Keratinocyte (primary cell): ENCODE results near the gene PEX10. TPM values are rescaled to one million over a fixed set of nuclear protein-coding genes. Genes with fewer than 3 reads are reported as not detected.

Source experiments
- DNase-seq: peaks from one replicate; pipeline ENCODE4 v3.0.0-alpha.2; 2011; ENCODE audit warnings: low read depth, missing footprints, low spot score
- FAIRE-seq: peaks from 2 replicates; lab custom pipeline; 2011; peaks lifted over from hg19 to GRCh38; lab: Jason Lieb, UNC
- H2AFZ ChIP-seq: 2 replicates; pipeline ENCODE4 v1.6.0; 2012; ENCODE audit warnings: low read length, control low read depth, inconsistent platforms; ENCODE audit not compliant: control insufficient read depth
- H3K27ac ChIP-seq: 2 replicates; pipeline ENCODE4 v1.5.1; 2011; ENCODE audit warnings: low read length; ENCODE audit not compliant: control insufficient read depth, insufficient read depth
- H3K27me3 ChIP-seq: 3 replicates; pipeline ENCODE4 v1.6.0; 2011; ENCODE audit warnings: low read length; ENCODE audit not compliant: control insufficient read depth, insufficient read depth; ENCODE audit errors: extremely low read depth
- H3K36me3 ChIP-seq, 2 experiments: 2 replicates in 1 of 2; 3 replicates in 1 of 2; pipeline ENCODE4 v1.5.1; 2011; ENCODE audit warnings: low read length in 2 of 2, mild to moderate bottlenecking in 1 of 2; ENCODE audit not compliant: control insufficient read depth in 2 of 2, insufficient read depth in 2 of 2; ENCODE audit errors: extremely low read depth in 1 of 2
- H3K4me1 ChIP-seq: 3 replicates; pipeline ENCODE4 v1.5.1; 2011; ENCODE audit warnings: low read length; ENCODE audit not compliant: control insufficient read depth, insufficient read depth; ENCODE audit errors: extremely low read depth
- H3K4me2 ChIP-seq: 3 replicates; pipeline ENCODE4 v1.6.0; 2011; ENCODE audit warnings: low read depth, low read length; ENCODE audit not compliant: control insufficient read depth, insufficient read depth; ENCODE audit errors: extremely low read depth
- H3K4me3 ChIP-seq, 3 experiments: fragments of 200-600 bp in 1 of 3; sonication (generic) in 1 of 3; 2 replicates in 2 of 3; 3 replicates in 1 of 3; pipeline ENCODE4 v1.5.1; 2011 to 2016; ENCODE audit warnings: low read length in 3 of 3, mild to moderate bottlenecking in 3 of 3, control low read depth in 2 of 3, inconsistent platforms in 1 of 3, low read depth in 1 of 3, mixed read lengths in 1 of 3, mixed run types in 1 of 3, moderate library complexity in 1 of 3; ENCODE audit not compliant: control insufficient read depth in 2 of 3, insufficient read depth in 2 of 3; ENCODE audit errors: extremely low read depth in 1 of 3
- H3K79me2 ChIP-seq: 2 replicates; pipeline ENCODE4 v1.6.0; 2012; ENCODE audit warnings: low read length; ENCODE audit not compliant: control insufficient read depth, insufficient read depth
- H3K9ac ChIP-seq: 3 replicates; pipeline ENCODE4 v1.6.0; 2011; ENCODE audit warnings: low read length; ENCODE audit not compliant: control insufficient read depth, insufficient read depth; ENCODE audit errors: extremely low read depth
- H3K9me1 ChIP-seq: 3 replicates; pipeline ENCODE4 v1.6.0; 2011; ENCODE audit warnings: low read length; ENCODE audit not compliant: control insufficient read depth, insufficient read depth; ENCODE audit errors: extremely low read depth
- H3K9me3 ChIP-seq: 2 replicates; pipeline ENCODE4 v1.5.1; 2012; ENCODE audit warnings: low read depth, low read length; ENCODE audit not compliant: control insufficient read depth
- H4K20me1 ChIP-seq: 3 replicates; pipeline ENCODE4 v1.6.0; 2011; ENCODE audit warnings: low read length; ENCODE audit not compliant: control insufficient read depth, insufficient read depth; ENCODE audit errors: extremely low read depth
- CTCF ChIP-seq, 3 experiments: IDR thresholded peaks in 1 of 3; conservative IDR thresholded peaks in 1 of 3; optimal IDR thresholded peaks in 1 of 3; 2 replicates in 2 of 3; 3 replicates in 1 of 3; pipeline versions ENCODE3 to v1.5.1; 2011; ENCODE audit warnings: low read length in 3 of 3, mild to moderate bottlenecking in 3 of 3, moderate library complexity in 2 of 3, control low read depth in 1 of 3, inconsistent platforms in 1 of 3; ENCODE audit not compliant: insufficient read depth in 2 of 3; ENCODE audit errors: extremely low read depth in 1 of 3
- EZH2 ChIP-seq: IDR thresholded peaks from one replicate; pipeline ENCODE4 v1.6.1; 2012; ENCODE audit warnings: inconsistent platforms, mild to moderate bottlenecking, low read length, moderate library complexity
- dilution Hi-C: fragments of 300-500 bp; cut with MboI; formaldehyde crosslinking; loops from one replicate; pipeline ENCODE4 v1.7.0; 2020; ENCODE audit warnings: low sequenced_read_pairs; ENCODE audit not compliant: extremely low pct_ligation_motif_present
- polyA plus RNA-seq, 5 experiments: library from polyadenylated mRNA; depleted of rRNA in 3 of 5; stranded (reverse) in 3 of 5; stranded (forward) in 1 of 5; unstranded in 1 of 5; fragments of >200 nt; gene quantifications; 1 replicate in 1 of 5; 2 replicates in 3 of 5; 3 replicates in 1 of 5; pipeline versions ENCODE4 v1.2.1 to v1.2.3, GENCODE V29; 2011 to 2012; ENCODE audit warnings: missing spikeins in 2 of 5, low read depth in 1 of 5, low replicate concordance in 1 of 5

Gene PEX10
- polyA plus RNA-seq, 1 donor (not counting 4 experiments of a cell fraction or from before 2014, with no cell fraction given), result 13.8 TPM

GRCh38 chr1:2388004-2388913 is 24.1 kb downstream of the PEX10 start:
- Histone ChIP-seq H3K4me2 (no peak overlapping the region), H3K9me1 (peaks cover 4% of the 10 kb centered on the region), H3K4me1 (peaks cover 17% of the 10 kb centered on the region), H3K36me3 (peaks cover 2 to 13% of the 10 kb centered on the region in 2 experiments), H3K27me3 (no peaks in the 10 kb centered on the region), H3K27ac (no peak overlapping the region), H4K20me1 (no peaks in the 10 kb centered on the region), H3K79me2 (peaks cover 21% of the 10 kb centered on the region), H3K4me3 (no peak overlapping the region), H3K9me3 (no peaks in the 10 kb centered on the region), H3K9ac (no peak overlapping the region), H2AFZ (no peak overlapping the region)
- FAIRE-seq (no peak), DNase-seq (no peak)
- TF ChIP-seq EZH2 (no peak), CTCF (optimal IDR thresholded peaks at IDR 0.05 in 1 of 3, IDR thresholded peaks at IDR 0.05 in 1 of 3, conservative IDR thresholded peaks at IDR 0.05 in 1 of 3; ENCODE audit: extremely low read depth in 1 of 3, insufficient read depth in 2 of 3, low read length in 3 of 3) (no peak)
- dilution Hi-C loops, result no loop called here

- H3K9ac ChIP-seq, result no peak overlapping the region
- FAIRE-seq, result no peak
- TF ChIP-seq EZH2 (no peak), CTCF (optimal IDR thresholded peaks at IDR 0.05 in 1 of 3, IDR thresholded peaks at IDR 0.05 in 1 of 3, conservative IDR thresholded peaks at IDR 0.05 in 1 of 3; ENCODE audit: extremely low read depth in 1 of 3, insufficient read depth in 2 of 3, low read length in 3 of 3) (no peak)
- no peaks in the 10 kb centered on the region for H4K20me1 ChIP-seq
- no peak for DNase-seq
- H3K4me1 ChIP-seq, result peaks cover 10% of the 10 kb centered on the region
- peaks cover 9% of the 10 kb centered on the region for H3K79me2 ChIP-seq
- no peaks in the 10 kb centered on the region for H3K27me3 ChIP-seq
- no peaks in the 10 kb centered on the region for H3K9me3 ChIP-seq
- no peak overlapping the region for H3K27ac ChIP-seq
- no peak overlapping the region for H3K4me3 ChIP-seq
- H3K4me2 ChIP-seq, result no peak overlapping the region
- dilution Hi-C loops, result no loop called here
- peaks cover 1 to 7% of the 10 kb centered on the region in 2 experiments for H3K36me3 ChIP-seq
- H2AFZ ChIP-seq, result no peak overlapping the region
- H3K9me1 ChIP-seq, result peaks cover 4% of the 10 kb centered on the region
These were observed 25.4 kb downstream of the PEX10 start for GRCh38 chr1:2386636-2387611.
